BLaER1 treated with 17β-estradiol and CSF1 and Interleukin-3, amounts not matched to agents 10 nM and 100 nM (cell line): ENCODE measurements around the gene MAFF.
"Not testable (repeated sequence)": the region's sequence is repeated elsewhere in the genome, so short reads cannot be mapped to it uniquely, and the experiment has no call there.

Experiments
- H3K27ac ChIP-seq, 11 experiments: shearing (Covaris generic); formaldehyde crosslinking; 2 replicates each; pipeline ENCODE4 v1.8.1; 2022
- H3K27me3 ChIP-seq, 11 experiments: shearing (Covaris generic); formaldehyde crosslinking; 2 replicates each; pipeline ENCODE4 v1.8.1; 2022
- H3K36me3 ChIP-seq, 11 experiments: shearing (Covaris generic); formaldehyde crosslinking; 2 replicates each; pipeline ENCODE4 v1.8.1; 2022
- H3K4me1 ChIP-seq, 10 experiments: shearing (Covaris generic); formaldehyde crosslinking; 2 replicates each; pipeline ENCODE4 v1.8.1; 2022
- H3K4me2 ChIP-seq, 11 experiments: shearing (Covaris generic); formaldehyde crosslinking; 2 replicates each; pipeline ENCODE4 v1.8.1; 2022
- H3K4me3 ChIP-seq, 10 experiments: shearing (Covaris generic); formaldehyde crosslinking; 2 replicates each; pipeline ENCODE4 v1.8.1; 2022
- H3K9ac ChIP-seq, 11 experiments: shearing (Covaris generic); formaldehyde crosslinking; 2 replicates each; pipeline ENCODE4 v1.8.1; 2022
- H3K9me3 ChIP-seq, 11 experiments: shearing (Covaris generic); formaldehyde crosslinking; replicated peaks in 1 of 11; 2 replicates each; pipeline ENCODE4 v1.8.1; 2022
- H4K20me1 ChIP-seq, 11 experiments: shearing (Covaris generic); formaldehyde crosslinking; 2 replicates each; pipeline ENCODE4 v1.8.1; 2022
- Cebpa-rat ChIP-seq, 11 experiments: shearing (Covaris generic); IDR thresholded peaks; 2 replicates each; pipeline ENCODE4 v1.8.1; 2022

MAFF gene

DNA sequence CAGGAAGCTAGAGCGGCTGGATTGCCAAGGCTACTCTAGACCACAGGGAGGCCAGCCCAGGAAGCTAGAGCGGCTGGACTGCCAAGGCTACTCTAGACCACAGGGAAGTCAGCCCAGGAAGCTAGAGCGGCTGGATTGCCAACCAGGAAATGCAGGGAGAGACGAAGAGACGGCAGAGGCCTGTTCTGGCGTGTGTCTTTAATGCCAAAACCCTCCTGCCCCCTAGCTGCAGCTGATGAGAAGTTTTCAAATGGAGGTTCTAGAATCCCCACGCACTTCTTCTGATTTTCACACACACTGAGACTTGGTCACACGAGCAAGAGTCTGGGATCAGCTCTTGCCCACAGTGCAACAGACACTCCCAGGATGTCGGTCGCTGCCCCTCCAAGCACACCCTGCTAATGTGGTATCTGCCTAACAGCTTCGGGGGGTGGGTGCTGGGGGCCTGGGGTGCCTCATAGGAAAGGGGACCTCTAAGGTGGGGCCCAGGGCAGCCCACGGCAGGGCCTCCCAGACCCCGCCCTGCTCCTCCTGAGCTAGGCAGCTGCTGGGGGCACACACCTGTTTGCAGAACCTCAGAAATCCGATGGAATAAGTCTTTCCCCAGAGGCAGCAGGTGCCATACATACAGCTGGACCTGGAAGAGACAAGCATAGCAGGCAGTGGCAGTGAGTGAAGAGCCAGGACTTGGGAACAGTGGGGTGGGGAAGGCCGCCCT is 28.5 kb downstream of the MAFF start:
- Histone ChIP-seq H3K4me2 (peak overlapping the region; percentile 72 to 98 (median 87)), H3K27ac (peak overlapping the region; percentile 57 to 83 (median 74)), H3K9me3 (no peaks in the 10 kb centered on the region), H3K9ac (peak overlapping the region; percentile 17 to 78 (median 59); a peak in 21 of 22 replicates), H3K27me3 (no peaks in the 10 kb centered on the region), H3K4me3 (peak overlapping the region in 3 of 10 experiments; percentile 11 to 43 (median 18); a peak in 3 of 20 replicates), H3K4me1 (peaks cover 46 to 69% (median 54%) of the 10 kb centered on the region in 10 experiments), H4K20me1 (no peaks in the 10 kb centered on the region; a peak in 1 of 22 replicates), H3K36me3 (peaks cover 37 to 78% (median 61%) of the 10 kb centered on the region in 11 experiments)
- no peak for TF ChIP-seq Cebpa-rat (IDR thresholded peaks at IDR 0.05)

DNA sequence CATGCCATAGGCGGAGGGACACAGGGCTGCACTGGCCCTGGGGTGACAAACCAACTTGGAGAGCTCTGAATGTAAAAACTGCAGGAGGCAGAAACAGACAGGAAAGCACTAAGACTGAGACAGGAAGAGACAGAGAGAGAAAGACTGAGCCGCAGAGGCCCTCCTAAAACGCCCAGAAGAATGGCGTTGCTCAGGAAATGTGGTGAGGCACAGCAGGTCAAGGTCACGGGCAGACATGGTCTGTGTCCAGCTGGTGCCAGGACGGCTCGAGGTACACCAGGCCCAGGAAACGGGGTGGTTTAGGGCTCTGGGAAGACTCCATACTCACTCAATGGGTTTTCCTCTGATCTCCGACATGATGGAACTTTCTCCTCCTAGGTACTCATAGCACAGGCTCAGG is 29.1 kb downstream of the MAFF start:
- H3K36me3 ChIP-seq: peaks cover 41 to 78% (median 62%) of the 10 kb centered on the region in 11 experiments
- no peak for TF ChIP-seq Cebpa-rat (IDR thresholded peaks at IDR 0.05)
- no peaks in the 10 kb centered on the region for H3K9me3 ChIP-seq
- H3K27ac ChIP-seq: peak overlapping the region; percentile 57 to 83 (median 74)
- H3K9ac ChIP-seq: peak overlapping the region; percentile 17 to 78 (median 59); a peak in 21 of 22 replicates
- H3K27me3 ChIP-seq: no peaks in the 10 kb centered on the region
- peak overlapping the region; percentile 72 to 98 (median 87) for H3K4me2 ChIP-seq
- peaks cover 0 to 3% (median 0%) of the 10 kb centered on the region in 11 experiments; a peak in 1 of 22 replicates for H4K20me1 ChIP-seq
- peak overlapping the region in 3 of 10 experiments; percentile 11 to 43 (median 18); a peak in 2 of 20 replicates for H3K4me3 ChIP-seq
- H3K4me1 ChIP-seq: peaks cover 44 to 64% (median 53%) of the 10 kb centered on the region in 10 experiments

DNA sequence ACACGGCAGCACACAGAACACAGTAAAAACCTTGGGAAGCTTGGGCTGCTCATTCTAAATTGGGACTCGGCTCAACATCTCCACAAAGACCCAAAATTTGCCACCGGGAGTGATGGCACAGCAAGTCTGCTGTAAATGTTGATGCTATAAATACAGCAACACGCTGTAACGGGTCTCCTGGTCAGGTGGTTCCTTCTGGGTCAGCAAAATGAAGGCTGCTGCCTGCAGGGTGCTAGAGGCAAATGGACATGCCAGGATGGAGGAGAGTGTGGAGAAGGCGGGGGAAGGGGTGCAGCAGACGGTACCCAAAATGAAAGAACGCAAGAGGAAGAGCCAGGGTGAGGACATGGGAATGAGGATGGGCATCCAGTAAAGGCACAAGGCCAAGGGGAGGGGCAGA is 30.4 kb downstream of the MAFF start:
- no peak overlapping the region for H3K27ac ChIP-seq
- no peaks in the 10 kb centered on the region for H3K27me3 ChIP-seq
- no peaks in the 10 kb centered on the region for H3K9me3 ChIP-seq
- no peak overlapping the region; a peak in 1 of 22 replicates for H3K9ac ChIP-seq
- H4K20me1 ChIP-seq: peaks cover 0 to 16% (median 0%) of the 10 kb centered on the region in 11 experiments; a peak in 1 of 22 replicates
- no peak for TF ChIP-seq Cebpa-rat (IDR thresholded peaks at IDR 0.05)
- H3K36me3 ChIP-seq: peaks cover 41 to 80% (median 66%) of the 10 kb centered on the region in 11 experiments
- H3K4me1 ChIP-seq: peaks cover 44 to 63% (median 53%) of the 10 kb centered on the region in 10 experiments
- no peak overlapping the region for H3K4me3 ChIP-seq
- H3K4me2 ChIP-seq: peak overlapping the region in 2 of 11 experiments; percentile 42 to 87; a peak in 4 of 22 replicates

DNA sequence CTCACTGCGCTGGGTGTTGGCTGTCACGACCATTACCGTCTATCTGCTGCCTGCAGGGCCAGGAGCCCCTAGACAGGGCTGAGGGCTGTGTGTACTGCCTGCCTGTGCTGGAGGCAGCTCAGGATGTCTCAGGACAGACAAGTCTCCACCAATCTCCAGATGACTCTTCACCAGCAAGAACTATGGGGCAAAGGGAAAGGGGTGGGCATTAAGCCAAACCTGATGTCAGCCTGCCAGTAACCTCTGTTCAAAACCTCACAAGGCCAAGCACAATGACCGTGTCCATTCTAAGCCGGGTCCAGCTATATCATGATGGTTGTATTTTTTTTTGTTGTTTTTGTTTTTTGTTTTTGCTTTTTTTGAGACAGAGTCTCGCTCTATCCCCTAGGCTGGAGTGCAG is 31.6 kb downstream of the MAFF start:
- no peak for TF ChIP-seq Cebpa-rat (IDR thresholded peaks at IDR 0.05)
- Histone ChIP-seq H3K9me3 (no peaks in the 10 kb centered on the region), H4K20me1 (peaks cover 0 to 17% (median 0%) of the 10 kb centered on the region in 11 experiments; a peak in 1 of 22 replicates), H3K4me2 (peak overlapping the region in 5 of 11 experiments; percentile 10 to 35 (median 29); a peak in 7 of 22 replicates), H3K4me1 (peaks cover 36 to 51% (median 46%) of the 10 kb centered on the region in 10 experiments), H3K9ac (peak overlapping the region in 1 of 11 experiments; percentile 2; a peak in 1 of 22 replicates), H3K27ac (no peak overlapping the region), H3K27me3 (no peaks in the 10 kb centered on the region), H3K4me3 (no peak overlapping the region), H3K36me3 (peaks cover 41 to 79% (median 71%) of the 10 kb centered on the region in 11 experiments)

DNA sequence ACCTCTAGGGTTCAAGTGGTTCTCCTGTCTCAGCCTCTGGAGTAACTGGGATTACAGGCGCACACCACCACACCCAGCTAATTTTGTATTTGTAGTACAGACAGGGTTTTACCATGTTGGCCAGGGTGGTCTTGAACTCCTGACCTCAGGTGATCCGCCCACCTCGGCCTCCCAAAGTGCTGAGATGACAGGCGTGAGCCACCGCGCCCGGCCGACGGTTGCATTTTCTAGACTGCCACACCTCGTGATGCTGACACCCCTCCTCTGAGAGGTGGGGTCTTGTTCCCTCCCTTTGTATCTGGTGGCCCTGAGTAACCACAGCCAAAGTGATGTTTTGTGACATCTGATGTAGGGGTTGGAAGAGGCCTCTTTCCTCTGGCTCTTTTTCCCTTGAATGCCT is 32.1 kb downstream of the MAFF start:
- H3K9me3 ChIP-seq, H3K4me3 ChIP-seq, H3K27me3 ChIP-seq, H3K9ac ChIP-seq, H3K27ac ChIP-seq, H3K4me2 ChIP-seq: not testable (repeated sequence)
- peaks cover 32 to 47% (median 41%) of the 10 kb centered on the region in 10 experiments for H3K4me1 ChIP-seq
- peaks cover 41 to 84% (median 76%) of the 10 kb centered on the region in 11 experiments for H3K36me3 ChIP-seq
- H4K20me1 ChIP-seq: peaks cover 0 to 17% (median 0%) of the 10 kb centered on the region in 11 experiments; a peak in 1 of 22 replicates

DNA sequence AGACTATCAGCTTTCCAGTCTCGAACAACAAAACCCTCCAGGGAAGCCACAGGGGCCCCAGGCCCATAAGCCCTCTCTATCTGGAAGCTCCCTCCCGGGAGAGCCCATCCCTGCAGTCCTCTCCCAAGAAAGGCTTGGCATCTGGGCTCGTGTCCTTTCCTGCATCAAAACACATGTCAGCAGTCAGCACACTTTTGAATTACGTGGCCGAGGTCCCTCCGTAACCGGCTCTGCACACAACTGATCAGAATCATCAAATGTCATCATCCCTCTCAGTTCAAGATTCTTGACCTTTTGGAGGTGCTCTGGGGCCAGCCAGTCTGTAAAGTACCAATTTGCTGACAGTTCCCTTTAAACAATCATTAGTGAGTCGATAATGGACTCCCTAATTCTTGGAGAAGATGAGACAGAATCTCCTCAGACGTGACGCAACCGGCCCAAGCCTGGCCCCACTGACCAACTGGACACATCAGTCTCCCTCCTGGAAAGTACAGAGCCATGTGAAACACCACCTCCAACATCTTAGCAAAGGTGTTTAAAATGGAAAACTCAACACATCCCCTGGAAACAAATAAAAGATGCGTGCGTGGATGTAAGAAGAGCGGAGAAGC is 33.6 kb downstream of the MAFF start:
- H3K27me3 ChIP-seq: no peaks in the 10 kb centered on the region
- H3K9ac ChIP-seq: no peak overlapping the region
- H4K20me1 ChIP-seq: peaks cover 0 to 17% (median 0%) of the 10 kb centered on the region in 11 experiments; a peak in 2 of 22 replicates
- no peak overlapping the region for H3K27ac ChIP-seq
- H3K9me3 ChIP-seq: no peaks in the 10 kb centered on the region
- H3K4me2 ChIP-seq: no peak overlapping the region
- TF ChIP-seq Cebpa-rat (IDR thresholded peaks at IDR 0.05): no peak
- H3K4me1 ChIP-seq: peaks cover 20 to 37% (median 30%) of the 10 kb centered on the region in 10 experiments
- peaks cover 41 to 98% (median 78%) of the 10 kb centered on the region in 11 experiments for H3K36me3 ChIP-seq
- no peak overlapping the region for H3K4me3 ChIP-seq

DNA sequence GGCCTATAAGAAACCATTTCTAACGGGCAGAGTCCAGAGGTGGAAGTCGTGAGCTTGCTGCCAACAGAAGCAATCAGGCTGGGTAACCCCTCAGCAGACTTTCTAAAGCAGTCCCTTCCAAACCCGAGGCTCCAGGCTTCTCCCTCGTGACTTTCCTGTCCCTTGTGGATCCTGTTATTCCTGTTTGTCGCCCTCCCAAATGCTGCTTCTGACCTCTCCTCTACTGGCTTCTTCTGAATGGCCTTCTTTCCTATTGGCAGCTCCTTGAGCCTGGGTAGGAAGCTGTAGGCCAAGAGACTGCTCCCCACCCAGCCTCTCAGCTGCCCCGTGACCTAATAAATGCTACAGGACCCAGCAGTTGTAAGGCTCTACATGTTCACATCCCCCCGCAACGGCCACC is 35.0 kb downstream of the MAFF start:
- Histone ChIP-seq H3K4me1 (peaks cover 17 to 33% (median 28%) of the 10 kb centered on the region in 10 experiments), H3K4me3 (no peak overlapping the region), H4K20me1 (peaks cover 0 to 17% (median 0%) of the 10 kb centered on the region in 11 experiments; a peak in 2 of 22 replicates), H3K27me3 (no peaks in the 10 kb centered on the region), H3K4me2 (no peak overlapping the region), H3K9ac (no peak overlapping the region), H3K9me3 (no peaks in the 10 kb centered on the region), H3K36me3 (peaks cover 33 to 84% (median 63%) of the 10 kb centered on the region in 11 experiments), H3K27ac (no peak overlapping the region)
- no peak for TF ChIP-seq Cebpa-rat (IDR thresholded peaks at IDR 0.05)

DNA sequence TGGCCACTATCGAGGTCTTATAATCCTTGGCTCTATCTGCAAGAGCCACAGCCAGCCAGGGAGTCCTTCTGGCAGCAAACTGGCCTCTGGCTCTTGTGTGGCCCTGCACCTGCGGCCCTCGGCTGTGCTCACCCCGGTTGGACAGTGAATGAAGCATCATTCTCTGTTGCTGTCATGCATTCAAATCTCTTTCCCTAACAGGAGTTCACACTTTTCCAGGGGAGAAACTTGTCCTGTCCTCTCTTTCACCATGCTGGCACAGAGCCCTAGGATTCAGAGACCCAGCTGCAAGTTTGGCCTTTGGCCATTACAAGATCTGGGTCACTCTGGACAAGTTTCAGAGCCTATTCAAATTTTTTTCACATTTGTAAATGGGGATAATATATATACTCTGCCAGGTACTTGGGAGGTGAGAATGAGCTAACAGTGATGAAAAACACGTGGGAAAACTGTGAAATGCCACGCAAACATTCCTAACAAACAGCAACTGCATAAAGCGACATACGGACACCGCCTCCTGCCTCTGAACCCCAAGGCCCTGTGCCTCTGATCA is 36.8 kb downstream of the MAFF start:
- H3K4me3 ChIP-seq: no peak overlapping the region
- H3K4me1 ChIP-seq: peaks cover 21 to 34% (median 31%) of the 10 kb centered on the region in 10 experiments
- H3K4me2 ChIP-seq: no peak overlapping the region
- H3K27me3 ChIP-seq: no peaks in the 10 kb centered on the region
- no peak overlapping the region for H3K27ac ChIP-seq
- no peaks in the 10 kb centered on the region for H3K9me3 ChIP-seq
- H3K36me3 ChIP-seq: peaks cover 19 to 66% (median 46%) of the 10 kb centered on the region in 11 experiments
- TF ChIP-seq Cebpa-rat (IDR thresholded peaks at IDR 0.05): no peak
- H3K9ac ChIP-seq: no peak overlapping the region
- peaks cover 0 to 23% (median 6%) of the 10 kb centered on the region in 11 experiments; a peak in 14 of 22 replicates for H4K20me1 ChIP-seq
